ENCODE data around the gene TCP11L2. TPM values are rescaled to one million over a fixed set of nuclear protein-coding genes. Genes with fewer than 3 reads are reported as not detected.

TCP11L2 gene
- total and polyA plus RNA-seq, 2 of the 8 experiments (the other 6 are each of a cell fraction or from before 2014, with no cell fraction given), result 2.1 to 7.1 TPM

- TF ChIP-seq PHF8 (conservative IDR thresholded peaks at IDR 0.05; ENCODE audit: low read depth, low read length) (no peak), TAF1 (IDR thresholded peaks at IDR 0.05; ENCODE audit: low read depth, low read length) (no peak)
Observed at GRCh38 chr12:106265116-106265515, 37.4 kb upstream of the TCP11L2 start (continued).
